ENCODE data around the gene LIMCH1.
A peak's percentile ranks its signal among the peaks of the same experiment; 100 is the strongest.

The LIMCH1 gene

GRCh38 chr4:41561244-41561643 is 23.3 kb downstream of the LIMCH1 start:
- DNase-seq (ENCODE audit: low read depth): no peak

GRCh38 chr4:41567186-41567585 is 29.2 kb downstream of the LIMCH1 start:
- DNase-seq (ENCODE audit: low read depth): no peak

DNA sequence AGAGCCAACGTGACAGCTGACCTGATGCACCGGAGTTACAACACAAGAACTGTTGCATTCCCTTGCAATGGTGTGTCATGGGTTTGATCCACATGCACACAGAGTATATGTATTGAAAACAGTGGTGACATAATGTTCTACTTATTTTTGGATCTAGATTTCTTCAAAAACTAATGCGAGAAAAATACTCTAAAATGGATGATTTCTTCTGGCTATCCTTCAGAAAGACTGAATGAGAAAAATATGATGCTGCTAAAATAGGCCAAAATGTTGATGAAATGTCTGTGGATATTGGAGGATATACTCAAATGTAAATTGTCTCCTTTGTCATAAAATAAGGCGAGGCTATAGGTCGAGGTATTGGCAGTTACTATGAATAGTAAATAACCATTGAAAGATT is 30.4 kb downstream of the LIMCH1 start:
- no peak for DNase-seq (ENCODE audit: low read depth)

DNA sequence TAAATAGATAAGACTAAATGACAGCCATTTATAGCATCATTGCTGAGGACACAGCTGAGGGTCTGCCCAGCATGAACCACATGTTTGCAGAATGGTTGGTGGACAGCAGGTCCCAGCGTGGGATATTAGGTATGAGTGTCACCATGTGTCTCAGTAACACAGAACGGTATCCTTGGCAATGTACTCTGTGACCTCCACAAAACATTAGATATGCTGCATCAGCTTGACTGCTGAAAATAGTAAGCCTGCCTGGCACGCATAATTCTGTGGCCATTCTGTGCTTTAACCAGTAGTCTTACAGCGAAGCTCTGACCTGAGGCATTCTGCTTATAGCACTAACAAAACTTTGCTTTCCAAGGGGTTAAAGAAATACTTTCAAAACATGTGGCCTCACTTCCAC is 32.0 kb downstream of the LIMCH1 start:
- DNase-seq (ENCODE audit: low read depth): no peak

DNA sequence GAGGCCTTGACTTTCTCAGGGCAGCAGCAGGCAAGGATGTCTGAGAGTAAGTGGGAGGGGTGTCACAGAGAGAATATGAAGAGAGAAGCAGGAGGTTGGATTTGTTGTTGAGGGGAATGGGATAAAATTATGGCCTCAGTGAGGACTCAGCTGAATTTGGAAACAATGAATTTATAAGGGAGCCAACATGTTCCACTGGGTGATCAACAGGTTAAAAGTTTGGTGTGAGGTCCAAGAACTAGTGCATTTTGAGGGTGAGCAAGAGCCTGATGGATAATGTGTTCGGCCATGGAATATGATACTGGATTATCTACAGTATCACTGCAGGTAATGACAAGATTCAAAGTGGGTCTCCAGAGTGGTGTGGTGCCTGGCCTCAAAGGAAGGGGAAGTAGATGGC is 33.5 kb downstream of the LIMCH1 start:
- no peak for DNase-seq (ENCODE audit: low read depth)

DNA sequence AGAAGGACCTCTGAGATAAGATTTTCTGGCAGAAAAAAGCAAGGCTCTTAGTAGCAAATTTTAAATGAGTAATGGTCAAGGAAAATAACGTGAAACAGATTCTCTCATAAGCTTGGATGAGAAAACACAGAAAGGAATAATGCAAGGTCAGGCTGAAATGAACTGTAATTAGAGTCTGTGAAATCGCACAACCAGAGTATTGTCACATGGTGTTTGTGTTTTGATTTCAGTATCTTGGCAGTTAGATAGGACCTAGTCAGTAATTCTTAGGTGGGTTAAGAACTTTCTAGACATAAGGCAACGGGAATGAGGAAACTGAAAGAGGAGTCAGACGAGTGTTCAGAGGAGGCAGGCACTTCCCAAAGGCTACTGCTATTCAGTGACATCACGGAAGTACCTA is 34.6 kb downstream of the LIMCH1 start:
- no peak for DNase-seq (ENCODE audit: low read depth)

- no peak for DNase-seq (ENCODE audit: low read depth)
Measured at GRCh38 chr4:41572956-41573355, 35.0 kb downstream of the LIMCH1 start.

DNA sequence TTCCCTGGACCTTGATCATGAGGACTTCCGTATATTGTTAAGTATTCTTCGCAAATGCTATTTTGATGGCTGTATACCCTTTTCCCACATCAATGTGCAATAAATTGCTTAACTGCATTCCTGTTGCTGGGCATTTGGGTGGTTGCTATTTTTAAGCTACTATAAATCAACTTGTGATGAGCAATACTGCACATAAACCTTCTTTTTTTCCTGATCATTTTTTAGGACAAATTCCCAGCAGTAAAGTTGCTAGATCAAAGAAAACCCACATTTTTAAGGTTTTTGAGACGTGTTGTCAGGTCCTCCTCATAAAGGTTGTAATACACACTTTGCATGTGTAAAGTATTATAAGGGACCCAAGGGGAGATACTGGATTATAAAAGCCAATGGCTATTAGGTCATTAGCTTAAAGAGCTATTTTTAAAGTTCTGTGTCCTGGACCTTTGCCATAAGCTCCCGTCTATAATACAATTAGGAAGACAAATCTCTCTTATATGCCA is 35.6 kb downstream of the LIMCH1 start:
- DNase-seq (ENCODE audit: low read depth): peak; percentile 3

- DNase-seq (ENCODE audit: low read depth): no peak
Measured at GRCh38 chr4:41575207-41575606, 37.2 kb downstream of the LIMCH1 start.

DNA sequence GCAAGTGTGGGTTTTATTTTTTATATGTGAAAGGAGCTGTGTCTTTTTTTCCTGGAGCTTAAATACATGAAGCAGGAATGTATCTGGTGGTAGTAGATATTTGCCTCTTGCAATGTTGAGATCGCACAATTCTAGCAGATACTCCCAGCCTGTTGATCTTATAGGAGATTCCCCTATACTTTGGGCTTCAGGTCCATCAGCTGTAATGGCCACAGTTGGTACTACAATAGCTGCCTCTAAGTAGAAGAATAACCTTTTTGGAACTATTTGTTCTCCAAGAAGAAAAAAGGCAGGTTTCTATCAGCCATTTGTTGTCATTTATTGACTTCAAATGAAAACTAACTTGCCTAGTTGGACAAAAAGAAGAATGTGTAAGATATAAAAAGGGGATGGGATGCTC is 37.7 kb downstream of the LIMCH1 start:
- DNase-seq (ENCODE audit: low read depth): no peak

DNA sequence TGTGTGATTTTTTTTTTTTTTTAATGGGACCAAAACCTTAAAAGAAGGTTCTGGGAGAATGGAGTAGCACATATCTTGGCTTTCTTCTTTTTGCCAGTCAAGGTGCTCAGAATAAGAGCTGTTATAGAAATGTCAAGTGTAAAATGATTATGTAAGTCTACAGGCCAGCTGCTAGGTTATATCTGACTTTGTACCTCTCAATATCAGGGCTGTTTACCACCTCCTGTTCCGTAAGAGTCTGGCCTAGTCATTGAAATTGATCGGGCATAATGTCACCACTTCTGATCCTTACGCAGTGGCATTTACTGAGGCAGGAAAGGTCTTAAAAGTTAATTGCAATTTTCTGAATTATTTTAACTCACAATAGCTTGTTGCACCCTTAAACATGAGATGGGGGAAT is 41.1 kb downstream of the LIMCH1 start:
- no peak for DNase-seq (ENCODE audit: low read depth)

- DNase-seq (ENCODE audit: low read depth): no peak
Measured at GRCh38 chr4:41579526-41579925, 41.6 kb downstream of the LIMCH1 start.

- DNase-seq (ENCODE audit: low read depth): no peak
Measured at GRCh38 chr4:41580007-41580406, 42.0 kb downstream of the LIMCH1 start.

- no peak for DNase-seq (ENCODE audit: low read depth)
Measured at GRCh38 chr4:41586675-41587225, 48.8 kb downstream of the LIMCH1 start.

- DNase-seq (ENCODE audit: low read depth): no peak
Measured at GRCh38 chr4:41587286-41587685, 49.3 kb downstream of the LIMCH1 start.

- DNase-seq (ENCODE audit: low read depth): no peak
Measured at GRCh38 chr4:41590591-41590990, 52.6 kb downstream of the LIMCH1 start.

DNA sequence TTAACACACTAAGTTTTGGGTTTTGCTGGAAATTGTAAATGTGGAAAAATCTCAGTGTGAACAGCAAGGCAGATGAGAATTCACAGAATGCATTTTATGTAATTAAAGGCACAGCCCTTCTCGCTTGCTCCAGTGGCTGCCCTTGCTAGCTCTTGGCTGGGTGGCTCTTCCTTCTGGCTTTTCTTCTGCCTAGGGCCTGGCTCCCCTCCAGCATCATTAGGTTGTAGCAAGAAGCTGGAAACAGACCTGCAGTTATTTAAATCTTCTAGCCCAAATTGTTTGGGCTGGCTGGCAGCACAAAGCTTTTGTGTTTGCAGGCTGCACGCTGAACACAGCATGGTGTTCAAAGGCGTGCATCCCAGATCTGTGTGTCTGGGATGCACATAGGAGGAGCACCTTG is 56.5 kb downstream of the LIMCH1 start:
- no peak for DNase-seq (ENCODE audit: low read depth)

- DNase-seq (ENCODE audit: low read depth): no peak
Measured at GRCh38 chr4:41597494-41597893, 59.5 kb downstream of the LIMCH1 start.

DNA sequence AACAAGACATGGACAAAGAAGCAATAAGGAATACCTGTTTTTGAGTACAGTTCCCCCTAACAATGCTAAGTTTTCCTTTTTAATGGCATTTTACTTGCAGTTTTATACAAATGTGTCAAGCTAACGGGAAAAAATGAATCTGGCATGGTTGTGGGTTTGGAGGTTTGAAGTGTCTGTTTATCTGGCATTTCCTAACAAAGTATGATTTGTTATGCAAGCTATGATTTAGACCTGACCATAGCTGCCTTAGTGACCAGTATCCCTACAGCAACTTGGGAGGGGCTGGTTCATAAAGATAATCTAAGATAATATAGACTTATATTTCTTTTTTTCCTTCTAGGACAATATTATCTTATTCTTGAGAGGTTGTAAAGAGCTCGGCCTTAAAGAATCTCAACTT is 60.6 kb downstream of the LIMCH1 start:
- no peak for DNase-seq (ENCODE audit: low read depth)

DNA sequence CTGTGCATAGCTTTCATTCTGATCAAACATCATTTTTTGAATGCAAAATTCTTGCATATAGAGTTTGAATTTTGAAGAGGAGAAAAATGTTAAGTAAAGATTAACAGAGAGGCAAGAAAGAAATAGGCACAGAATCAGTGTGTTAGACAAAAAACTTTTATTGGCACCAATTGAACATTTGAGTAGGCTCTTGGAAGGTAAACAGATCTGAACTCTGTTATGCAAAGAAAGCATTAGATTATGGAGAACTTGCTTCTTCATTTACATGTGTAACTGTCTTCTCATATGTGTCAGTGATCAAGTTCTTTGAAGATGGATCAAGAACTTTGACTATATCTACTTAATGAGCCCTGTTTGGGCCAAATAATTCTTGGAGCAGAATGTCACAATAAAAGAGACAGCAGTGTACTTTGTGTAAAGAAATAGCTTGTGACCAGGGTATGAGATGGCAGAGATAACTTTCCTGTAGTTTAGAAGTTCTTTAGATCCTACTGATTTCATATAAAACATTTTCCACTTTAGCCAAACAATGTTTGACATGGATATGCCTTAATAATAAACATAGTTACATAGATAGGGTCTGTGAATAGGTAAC is 61.3 kb downstream of the LIMCH1 start:
- no peak for DNase-seq (ENCODE audit: low read depth)

GRCh38 chr4:41600243-41600912 is 62.4 kb downstream of the LIMCH1 start:
- no peak for DNase-seq (ENCODE audit: low read depth)

- DNase-seq (ENCODE audit: low read depth): no peak
Measured at GRCh38 chr4:41601025-41601424, 63.1 kb downstream of the LIMCH1 start.

- DNase-seq (ENCODE audit: low read depth): no peak
Measured at GRCh38 chr4:41602113-41602512, 64.2 kb downstream of the LIMCH1 start.
